Hematopoietic multipotent progenitor cell treated with erythropoietin and hydrocortisone succinate and interleukin-3 and kit ligand, for 4 days (in vitro differentiated cells): ENCODE measurements around the gene SYCN.
A peak's percentile ranks its signal among the peaks of the same experiment; 100 is the strongest.
"Not testable (repeated sequence)": the region's sequence is repeated elsewhere in the genome, so short reads cannot be mapped to it uniquely, and the experiment has no call there.

ENCODE experiments used
- DNase-seq: peaks from one replicate; pipeline ENCODE4 v3.0.0-alpha.2; 2015

SYCN gene, protein sequence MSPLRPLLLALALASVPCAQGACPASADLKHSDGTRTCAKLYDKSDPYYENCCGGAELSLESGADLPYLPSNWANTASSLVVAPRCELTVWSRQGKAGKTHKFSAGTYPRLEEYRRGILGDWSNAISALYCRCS

DNA sequence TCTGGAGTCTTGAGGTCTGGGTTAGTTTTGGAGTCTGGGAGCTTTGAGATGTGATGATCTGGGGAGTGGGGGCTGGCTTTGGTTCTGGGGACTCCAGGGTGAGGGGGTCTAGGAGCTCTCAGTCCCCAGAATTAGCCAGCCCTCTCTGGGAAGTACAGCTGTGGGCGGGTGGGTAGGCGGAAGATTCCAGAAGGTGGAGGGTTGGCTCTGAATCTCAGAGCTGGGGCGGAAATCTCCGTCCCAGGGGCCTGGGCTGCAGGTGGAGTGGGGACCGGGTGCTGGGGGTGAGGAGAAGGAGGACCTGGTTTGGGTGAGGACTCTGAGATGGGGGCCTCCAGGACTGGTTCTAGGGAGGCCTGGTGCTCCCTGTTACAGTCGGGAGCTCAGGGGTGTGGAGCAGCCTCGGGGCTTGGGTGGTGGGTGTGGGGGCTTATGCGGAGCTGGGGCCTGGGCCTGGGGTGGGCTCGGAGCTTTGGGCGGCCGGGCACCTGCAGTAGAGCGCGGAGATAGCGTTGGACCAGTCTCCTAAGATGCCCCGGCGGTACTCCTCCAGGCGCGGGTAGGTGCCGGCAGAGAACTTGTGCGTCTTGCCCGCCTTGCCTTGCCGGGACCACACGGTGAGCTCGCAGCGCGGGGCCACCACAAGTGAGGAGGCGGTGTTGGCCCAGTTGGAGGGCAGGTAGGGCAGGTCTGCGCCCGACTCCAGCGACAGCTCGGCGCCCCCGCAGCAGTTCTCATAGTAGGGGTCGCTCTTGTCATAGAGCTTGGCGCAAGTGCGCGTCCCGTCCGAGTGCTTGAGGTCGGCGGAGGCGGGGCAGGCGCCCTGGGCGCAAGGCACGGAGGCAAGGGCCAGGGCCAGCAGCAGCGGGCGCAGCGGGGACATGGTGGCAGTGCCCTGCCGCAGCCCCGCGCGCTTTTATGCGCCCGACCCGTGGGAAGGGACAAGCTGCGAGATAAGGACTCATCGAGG lies at the start of gene SYCN:
Gene SYCN (minus strand): TSS at position 892 of the 970 bp plus-strand sequence. CDS start 9 bp downstream, at position 883.
- no peak for DNase-seq

DNA sequence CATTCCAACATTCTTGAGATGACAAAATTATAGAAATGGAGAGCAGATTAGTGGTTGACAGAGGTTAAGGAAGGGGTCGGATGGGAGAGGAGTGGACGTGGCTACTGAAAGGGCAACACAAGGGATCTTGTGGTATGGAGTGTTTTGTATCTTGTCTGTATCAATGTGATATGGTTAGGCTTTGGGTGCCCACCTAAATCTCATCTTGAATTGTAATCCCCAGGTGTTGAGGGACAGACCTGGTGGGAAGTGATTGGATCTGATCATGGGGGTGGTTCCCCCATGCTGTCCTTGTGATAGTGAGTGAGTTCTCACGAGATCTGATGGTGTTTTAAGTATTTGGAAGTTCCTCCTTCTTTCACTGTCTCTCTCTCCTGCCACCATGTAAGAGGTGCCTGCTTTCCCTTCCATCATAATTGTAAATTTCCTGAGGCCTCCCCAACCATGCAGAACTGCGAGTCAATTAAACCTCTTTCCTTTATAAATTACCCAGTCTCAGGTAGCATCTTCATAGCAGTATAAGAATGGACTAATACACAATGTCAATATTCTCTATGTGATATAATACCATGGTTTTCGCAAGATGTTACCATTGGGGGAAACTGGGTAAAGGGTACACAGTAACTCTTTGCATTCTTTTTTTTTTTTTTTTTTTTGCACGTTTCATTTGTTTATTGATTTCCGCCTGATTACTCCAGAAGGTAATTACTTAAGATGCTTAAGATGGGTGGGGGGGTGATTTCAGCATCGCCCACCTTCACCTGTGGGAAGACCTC lies 49.5 kb upstream of the SYCN start:
- no peak for DNase-seq

DNA sequence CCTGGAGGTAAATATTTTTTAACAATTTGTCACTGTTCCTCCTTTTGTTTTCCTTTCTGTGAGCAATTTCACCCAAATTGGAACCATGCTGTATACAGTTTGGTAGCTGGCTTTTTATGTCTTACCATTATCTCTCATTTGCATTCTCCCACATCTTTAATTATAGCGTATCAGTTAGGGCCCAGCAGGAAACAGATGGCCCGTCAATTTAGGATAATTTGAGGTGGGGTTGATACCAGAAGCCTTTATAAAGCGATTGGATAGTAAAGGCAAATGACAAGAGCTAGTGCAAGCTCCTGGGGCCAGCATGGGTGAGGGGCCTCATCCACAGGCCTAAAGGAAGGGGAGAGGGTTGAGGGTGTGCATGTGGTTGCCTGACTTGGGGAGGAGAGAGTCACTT lies 48.4 kb upstream of the SYCN start:
- peak; percentile 94 for DNase-seq

DNA sequence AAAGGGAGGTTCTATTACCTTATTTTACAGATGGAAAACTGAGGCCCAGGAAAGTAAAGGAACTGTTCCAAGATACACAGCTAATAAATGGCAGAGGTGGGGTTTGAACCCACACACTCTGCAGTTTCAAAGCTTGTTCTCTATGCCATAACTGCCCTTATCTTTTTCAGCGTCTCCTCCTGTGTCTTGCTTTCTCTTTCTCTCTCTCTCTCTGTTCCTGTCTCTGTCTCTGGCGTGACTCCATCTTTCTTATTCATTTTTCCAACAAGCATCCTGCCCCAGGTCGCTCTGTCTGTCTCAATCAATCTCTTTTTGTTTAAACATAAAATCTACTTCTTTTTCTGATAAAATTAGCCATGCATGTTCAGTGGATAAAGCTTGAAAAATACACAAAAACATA lies 47.8 kb upstream of the SYCN start:
- DNase-seq: peak; percentile 59

DNA sequence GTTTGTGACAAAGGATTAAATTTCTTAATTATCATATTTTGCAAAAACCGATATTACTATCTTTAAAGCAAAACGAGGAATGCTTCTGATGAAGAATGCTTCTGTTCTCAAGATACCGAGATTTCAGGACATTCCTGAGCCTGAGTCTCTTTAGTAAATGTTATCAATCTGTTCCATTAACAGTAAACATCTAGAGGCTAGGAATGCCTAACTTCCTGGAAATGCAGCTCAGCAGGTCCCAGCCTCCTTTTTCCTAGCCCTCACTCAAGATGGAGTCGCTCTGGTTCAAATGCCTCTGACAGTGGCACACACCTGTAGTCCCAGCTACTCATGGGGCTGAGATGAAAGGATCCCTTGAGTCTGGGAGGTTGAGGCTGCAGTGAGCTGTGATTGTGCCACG lies 47.0 kb upstream of the SYCN start:
- no peak for DNase-seq

DNA sequence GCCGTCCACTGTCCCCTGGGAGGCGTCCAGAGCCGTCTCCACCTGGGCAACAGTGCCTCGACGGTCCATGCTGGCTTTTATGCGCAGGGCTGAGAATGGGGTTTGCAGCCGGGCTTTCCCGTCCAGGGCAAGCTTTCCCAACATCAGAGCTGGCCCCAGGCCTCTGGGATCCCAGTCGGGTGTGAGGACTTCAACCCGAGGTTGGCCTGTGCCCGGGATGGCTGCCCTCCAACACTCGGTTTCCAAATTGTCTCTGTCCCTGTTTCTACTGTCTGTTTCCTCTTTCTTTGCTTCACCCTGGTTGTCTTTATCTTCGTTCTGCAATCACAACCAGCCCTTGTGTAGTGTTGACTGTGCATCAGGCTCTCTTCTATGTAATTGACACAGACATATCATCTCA lies 44.7 kb upstream of the SYCN start, which contains the start of gene IFNL4:
Gene IFNL4 (minus strand): TSS at position 51 of the 400 bp plus-strand sequence.
- peak; percentile 52 for DNase-seq

DNA sequence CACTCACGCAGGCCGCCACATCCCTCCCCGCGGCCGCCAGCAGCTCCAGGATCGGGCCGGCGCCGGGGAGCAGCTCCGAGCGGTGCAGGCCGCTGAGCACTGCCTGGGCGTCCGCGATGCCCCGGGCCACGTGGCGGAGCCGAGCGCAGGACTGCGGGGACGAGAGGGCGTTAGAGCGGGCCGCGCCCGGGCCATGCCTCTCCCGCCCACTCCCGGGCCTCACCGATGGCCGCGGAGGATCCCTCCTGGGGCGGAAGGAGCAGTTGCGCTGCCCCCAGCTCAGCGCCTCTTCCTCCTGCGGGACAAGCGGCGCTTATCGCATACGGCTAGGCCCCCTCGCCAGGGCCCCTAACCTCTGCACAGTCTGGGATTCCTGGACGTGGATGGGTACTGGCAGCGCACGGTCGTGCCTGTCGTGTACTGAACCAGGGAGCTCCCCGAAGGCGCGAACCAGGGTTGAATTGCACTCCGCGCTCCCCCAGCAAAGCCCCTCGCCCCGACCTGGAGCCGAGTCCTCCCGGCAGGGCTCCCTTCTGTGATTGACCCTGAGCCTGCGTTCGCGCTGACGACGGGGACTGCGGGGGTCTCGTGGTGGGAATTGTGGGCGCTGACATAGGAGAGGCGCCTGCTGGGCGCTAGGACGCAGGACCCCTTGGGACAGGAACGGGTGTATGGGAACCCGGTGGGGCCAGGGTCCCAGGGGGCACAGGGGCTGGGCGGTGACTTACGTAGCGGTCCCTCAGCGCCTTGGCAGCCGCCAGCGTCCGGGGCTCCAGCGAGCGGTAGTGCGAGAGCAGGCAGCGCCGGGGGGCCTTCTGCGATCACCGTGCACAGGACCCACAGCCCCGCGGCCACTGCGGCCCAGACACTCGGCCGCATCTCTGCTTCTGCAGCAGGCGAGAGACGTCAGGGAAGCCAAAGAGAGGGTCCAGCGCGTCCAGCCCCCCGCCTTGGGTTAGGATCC lies 43.9 kb upstream of the SYCN start:
- DNase-seq: peak; percentile 55

DNA sequence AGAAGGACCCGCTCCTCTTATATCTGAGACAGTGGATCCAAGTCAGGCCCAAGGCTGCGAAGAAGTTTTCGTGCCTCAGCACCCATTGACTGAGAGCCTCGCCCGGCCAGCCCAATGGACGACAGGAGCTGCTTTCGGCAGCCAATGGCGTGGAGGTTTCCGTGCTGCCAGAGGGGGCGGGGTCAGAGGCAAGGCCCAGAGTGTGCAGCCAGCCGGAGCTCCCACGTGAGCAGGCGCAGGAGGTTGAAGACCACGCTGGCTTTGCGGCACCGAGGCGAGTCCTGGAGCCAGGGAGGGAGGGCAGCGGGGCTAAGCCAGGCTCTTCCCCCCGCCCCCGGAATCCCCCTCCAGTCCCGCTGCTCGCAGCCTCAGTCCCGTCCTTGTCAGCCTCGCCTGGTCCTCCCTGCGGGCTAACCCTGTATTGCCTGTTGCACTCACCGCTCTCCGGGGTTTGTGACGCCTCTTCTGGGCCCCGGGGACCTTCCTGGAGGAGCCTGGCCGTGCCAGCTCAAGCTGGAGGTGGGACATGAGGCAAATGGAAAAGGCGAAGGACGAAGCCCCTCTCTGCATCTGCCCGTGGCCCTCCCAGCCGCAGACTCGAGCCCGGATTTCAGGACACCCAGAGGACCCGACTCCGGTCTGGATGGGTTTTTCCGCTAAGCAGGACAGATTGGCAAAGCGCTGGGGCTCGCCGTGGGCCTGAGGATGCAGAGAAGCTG lies 43.0 kb upstream of the SYCN start:
- DNase-seq: peak; percentile 48

DNA sequence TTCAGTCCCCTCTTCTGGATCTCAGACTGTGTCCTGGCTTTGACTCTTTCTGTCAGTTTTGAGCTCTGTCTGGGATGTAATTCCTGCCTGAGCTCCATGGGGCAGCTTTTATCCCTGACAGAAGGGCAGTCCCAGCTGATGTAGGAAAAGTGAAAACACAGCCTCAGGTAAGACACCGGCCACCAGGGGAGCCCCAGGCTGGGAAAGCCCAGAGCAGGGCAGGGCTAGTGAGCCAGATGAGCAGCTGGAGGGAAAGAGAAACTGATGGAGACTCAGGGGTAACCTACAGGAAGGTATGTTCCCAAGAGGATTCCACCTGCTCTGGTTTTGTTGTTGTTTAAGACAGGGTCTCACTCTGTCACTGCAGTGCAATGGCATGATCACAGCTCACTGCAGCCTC lies 41.1 kb upstream of the SYCN start:
- not testable (repeated sequence) for DNase-seq

DNA sequence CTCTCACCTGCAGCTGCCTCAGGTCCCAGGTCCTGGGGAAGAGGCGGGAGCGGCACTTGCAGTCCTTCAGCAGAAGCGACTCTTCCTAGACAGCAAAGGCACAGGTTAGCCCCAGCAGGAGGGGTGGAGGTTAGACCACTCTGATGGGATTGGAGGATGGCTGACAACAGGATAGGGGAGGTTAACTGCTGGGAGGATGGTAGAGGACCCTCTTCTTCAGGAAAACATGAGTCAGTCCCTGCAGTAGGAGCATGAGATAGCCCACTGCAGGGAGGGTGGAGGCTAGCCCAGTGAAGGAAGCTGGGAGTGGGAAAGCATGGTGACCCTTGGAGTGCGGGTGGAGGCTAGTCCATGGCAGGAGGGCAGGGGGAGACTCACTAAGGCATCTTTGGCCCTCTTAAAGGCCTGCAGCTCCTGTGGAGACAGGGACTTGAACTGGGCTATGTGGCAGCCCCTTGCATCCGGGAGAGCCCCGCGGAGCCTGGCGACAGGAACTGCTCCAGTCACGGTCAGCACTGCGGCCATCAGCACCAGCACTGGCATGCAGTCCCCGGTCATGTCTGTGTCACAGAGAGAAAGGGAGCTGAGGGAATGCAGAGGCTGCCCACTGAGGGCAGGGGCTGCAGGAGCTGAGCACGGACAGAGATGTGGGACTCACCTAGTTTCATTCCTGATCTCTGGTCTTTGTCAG lies 40.5 kb upstream of the SYCN start, which contains the start of gene IFNL3:
Gene IFNL3 (minus strand): TSS at position 597 of the 691 bp plus-strand sequence. CDS start 39 bp downstream, at position 558.
- not testable (repeated sequence) for DNase-seq

DNA sequence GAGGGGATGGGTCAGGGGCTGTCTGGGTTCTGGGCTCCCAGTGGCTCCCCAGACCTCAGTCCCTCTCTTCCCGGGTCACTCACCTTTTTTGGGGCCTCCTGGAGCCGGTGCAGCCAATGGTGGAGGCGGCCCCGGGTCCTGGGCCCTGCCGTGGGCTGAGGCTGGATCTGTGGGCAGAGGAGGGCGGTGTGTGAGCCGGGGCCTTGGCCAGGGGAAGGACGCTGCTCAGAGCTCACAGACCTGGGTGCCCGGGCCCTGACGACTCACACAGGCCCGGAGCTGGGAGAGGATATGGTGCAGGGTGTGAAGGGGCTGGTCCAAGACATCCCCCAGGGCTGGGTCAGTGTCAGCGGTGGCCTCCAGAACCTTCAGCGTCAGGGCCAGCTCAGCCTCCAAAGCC lies 39.7 kb upstream of the SYCN start:
- DNase-seq: not testable (repeated sequence)

DNA sequence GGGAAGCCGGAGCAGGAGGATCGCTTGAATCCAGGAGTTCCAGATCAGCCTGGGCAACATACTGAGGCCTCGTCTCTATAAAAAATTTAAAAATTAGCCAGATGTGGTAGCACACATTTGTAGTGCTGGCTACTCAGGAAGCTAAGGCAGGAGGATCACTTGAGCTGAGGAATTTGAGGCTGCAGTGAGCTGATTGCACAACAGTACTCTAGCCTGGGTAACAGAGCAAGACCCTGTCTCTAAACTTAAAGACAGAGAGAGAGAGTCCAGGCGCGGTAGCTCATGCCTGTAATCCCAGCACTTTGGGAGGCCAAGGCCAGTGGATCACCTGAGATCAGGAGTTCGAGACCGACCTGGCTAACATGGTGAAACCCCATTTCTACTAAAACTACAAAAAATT lies 36.4 kb upstream of the SYCN start:
- DNase-seq: no peak

DNA sequence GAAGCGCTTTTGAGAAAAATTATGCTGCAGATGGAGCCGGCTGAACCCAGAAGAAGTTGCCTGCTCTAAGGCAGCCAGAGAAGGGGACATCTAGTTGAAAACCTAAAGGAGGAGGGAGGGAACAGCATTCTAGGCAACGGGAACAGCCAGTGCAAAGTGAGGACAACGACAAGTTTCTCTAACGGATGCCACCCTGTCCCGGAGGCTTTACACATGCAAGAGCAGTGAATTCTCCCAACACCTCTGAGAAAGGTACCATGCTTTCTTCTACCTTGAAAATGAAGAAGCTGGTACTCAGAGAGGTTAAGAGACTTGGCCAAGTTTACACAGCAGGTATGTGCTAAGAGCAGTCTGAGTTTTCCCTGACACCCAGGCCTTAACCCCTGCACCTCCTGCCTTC lies 34.9 kb upstream of the SYCN start:
- no peak for DNase-seq

DNA sequence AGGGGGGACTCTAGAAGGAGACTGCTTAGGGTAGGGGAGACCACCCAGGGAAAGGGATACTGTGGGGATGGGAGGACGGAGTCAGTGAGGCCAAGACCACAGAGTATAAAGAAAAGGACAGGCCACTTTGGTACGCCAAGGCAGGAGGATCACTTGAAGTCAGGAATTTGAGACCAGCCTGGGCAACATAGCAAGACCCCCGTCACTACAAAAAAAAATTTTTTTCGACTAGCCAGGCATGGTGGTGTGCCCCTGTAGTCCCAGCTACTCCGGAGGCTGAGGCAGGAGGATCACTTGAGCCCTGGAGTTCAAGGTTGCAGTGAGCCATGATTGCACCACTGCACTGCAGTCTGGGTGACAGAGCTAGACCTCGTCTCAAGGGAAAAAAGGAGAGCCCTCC lies 34.1 kb upstream of the SYCN start:
- DNase-seq: no peak

DNA sequence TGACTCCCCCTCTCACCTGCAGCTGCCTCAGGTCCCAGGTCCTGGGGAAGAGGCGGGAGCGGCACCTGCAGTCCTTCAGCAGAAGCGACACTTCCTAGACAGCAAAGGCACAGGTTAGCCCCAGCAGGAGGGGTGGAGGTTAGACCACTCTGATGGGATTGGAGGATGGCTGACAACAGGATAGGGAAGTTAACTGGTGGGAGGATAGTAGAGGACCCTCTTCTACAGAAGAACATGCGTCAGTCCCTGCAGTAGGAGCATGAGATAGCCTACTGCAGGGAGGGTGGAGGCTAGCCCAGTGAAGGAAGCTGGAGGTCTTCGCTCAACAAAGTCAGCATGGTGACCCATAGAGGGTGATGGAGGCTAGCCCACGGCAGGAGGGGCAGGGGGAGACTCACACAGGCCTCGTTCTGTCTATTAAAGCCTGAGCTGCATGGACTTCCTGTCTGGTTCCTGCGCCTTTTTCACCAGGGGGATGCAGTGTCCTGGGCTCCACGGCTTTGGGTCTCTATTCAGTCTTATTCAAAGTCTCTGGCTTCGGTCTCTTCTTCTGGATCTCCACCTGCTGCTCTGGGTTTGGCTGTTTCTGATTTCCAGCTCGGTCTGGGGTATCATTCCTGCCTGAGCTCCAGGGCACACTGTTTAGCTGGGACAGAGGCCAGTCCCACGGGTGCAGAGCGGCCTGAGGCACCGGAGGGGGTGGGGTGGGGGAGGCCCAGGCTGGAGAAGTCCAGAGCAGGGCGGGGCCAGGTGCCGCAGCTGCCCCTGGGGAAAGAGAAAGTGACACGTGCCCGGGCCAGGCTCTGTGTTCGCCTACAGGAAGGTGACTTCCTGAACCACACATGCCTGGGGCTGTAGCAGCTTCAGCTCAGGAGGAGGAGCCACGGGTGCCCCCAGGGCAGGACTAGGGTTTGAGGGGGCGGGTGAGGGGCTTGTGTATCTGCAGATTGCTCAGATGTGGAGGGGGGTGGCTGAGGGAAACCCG lies 33.4 kb upstream of the SYCN start:
- DNase-seq: peak; percentile 43

DNA sequence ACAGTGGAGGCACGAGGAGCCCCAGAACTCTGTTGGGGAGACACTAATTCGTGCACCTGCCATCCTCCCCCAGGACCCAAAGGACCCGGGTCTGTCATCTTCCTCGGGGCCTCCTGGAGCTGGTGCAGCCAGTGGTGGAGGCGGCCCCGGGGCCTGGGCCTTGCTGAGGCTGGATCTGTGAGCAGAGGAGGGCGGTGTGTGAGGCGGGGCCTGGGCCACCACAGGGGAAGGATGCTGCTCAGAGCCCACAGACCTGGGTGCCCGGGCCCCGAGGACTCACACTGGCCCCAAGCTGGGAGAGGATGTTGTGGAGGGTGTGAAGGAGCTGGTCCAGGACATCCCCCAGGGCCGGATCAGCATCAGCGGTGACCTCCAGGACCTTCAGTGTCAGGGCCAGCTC lies 32.5 kb upstream of the SYCN start:
- DNase-seq: no peak

DNA sequence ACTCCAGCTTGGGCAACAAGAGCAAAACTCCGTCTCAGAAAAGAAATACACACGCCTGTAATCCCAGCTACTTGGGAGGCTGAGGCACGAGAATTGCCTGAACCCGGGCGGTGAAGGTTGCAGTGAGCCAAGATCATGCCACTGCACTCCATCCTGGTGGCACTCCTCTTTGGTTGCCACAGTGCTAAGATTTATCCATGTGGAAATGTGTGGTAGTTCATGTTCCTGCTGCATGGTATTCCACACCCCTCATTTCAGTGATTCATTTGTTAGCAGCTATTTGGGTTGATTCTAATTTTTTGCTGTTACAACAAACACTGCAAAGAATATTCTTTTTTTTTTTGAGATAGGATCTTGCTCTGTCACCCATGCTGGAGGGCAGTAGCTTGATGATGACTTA lies 28.6 kb upstream of the SYCN start:
- DNase-seq: no peak

DNA sequence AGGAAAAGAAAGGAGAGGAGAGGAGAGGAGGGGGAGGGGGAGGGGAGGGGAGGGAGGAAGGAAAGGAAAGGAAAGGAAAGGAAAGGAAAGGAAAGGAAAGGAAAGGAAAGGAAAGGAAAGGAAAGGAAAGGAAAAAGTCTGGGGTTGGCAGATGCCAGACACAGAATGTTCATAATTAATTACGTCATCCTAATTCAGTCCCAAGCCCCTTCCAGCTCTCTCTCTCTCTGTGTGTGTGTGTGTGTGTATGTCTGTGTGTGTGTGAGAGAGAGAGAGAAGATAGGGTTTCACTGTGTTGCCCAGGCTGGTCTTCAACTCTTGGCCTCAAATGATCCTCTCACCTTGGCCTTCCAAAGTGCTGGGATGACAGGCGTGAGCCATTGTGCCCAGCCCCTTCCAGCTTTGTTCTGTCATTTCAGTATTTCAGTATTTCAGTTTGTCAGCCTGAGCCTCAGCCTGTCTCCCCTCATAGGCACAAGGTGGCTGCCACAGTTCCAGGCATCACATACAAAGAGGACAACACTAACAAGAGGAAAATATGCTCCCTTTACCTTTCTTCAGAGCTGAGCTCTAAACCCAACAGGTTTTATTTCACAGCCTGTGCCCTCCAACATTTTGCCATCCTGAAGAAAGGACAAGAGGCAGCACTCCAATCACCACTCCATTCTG lies 26.2 kb upstream of the SYCN start:
- no peak for DNase-seq

DNA sequence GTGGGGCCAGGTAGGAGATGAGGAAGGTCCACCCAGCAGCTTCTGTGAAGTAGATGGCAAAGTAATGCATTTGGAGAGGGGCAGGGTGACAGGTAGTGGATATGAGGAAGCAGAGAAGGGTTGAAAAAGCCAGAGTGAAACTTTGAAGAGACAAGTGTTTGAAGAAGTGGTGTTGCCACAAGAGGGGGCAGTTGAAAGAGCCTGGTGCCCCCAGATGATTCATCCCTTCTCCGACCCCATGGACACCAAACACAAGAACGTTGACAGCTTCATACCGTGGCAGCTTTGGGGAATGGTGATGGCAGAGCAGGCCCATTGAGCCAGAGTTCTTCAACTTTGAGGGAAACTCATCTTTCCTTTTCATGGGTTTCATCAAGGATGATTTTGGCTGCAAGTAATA lies 20.8 kb upstream of the SYCN start:
- DNase-seq: peak; percentile 64
